Liver (tissue), 9 donors: ENCODE data around the gene TOR3A. TPM values are rescaled to one million over a fixed set of nuclear protein-coding genes. Genes with fewer than 3 reads are reported as not detected.
A peak's percentile ranks its signal among the peaks of the same experiment; 100 is the strongest.
"Not testable (repeated sequence)": the region's sequence is repeated elsewhere in the genome, so short reads cannot be mapped to it uniquely, and the experiment has no call there.

Experiments used
- DNase-seq: peaks from one replicate; pipeline ENCODE4 v3.0.0-alpha.2; 2017; ENCODE audit warnings: low spot score
- H3K27ac ChIP-seq, 2 donors: one replicate each; pipeline ENCODE4 v1.7.0; 2013; ENCODE audit warnings: inconsistent platforms in 2 of 2, low read length in 2 of 2, control low read depth in 1 of 2, low read depth in 1 of 2, mild to moderate bottlenecking in 1 of 2
- H3K27me3 ChIP-seq, 4 donors: one replicate each; pipeline versions ENCODE4 v1.6.1 to v1.7.0; 2013; ENCODE audit warnings: low read length in 3 of 4, inconsistent platforms in 1 of 4, mild to moderate bottlenecking in 1 of 4, moderate library complexity in 1 of 4; ENCODE audit not compliant: control insufficient read depth in 4 of 4, insufficient read depth in 4 of 4
- H3K36me3 ChIP-seq, 4 donors: one replicate each; pipeline versions ENCODE4 v1.6.1 to v1.7.0; 2013; ENCODE audit warnings: low read length in 3 of 4, mild to moderate bottlenecking in 3 of 4, low read depth in 1 of 4, moderate library complexity in 1 of 4; ENCODE audit not compliant: control insufficient read depth in 4 of 4, insufficient read depth in 3 of 4
- H3K4me1 ChIP-seq, 4 donors: one replicate each; pipeline versions ENCODE4 v1.6.1 to v1.7.0; 2013; ENCODE audit warnings: low read length in 3 of 4, mild to moderate bottlenecking in 3 of 4, moderate library complexity in 1 of 4; ENCODE audit not compliant: control insufficient read depth in 4 of 4, insufficient read depth in 4 of 4
- H3K4me3 ChIP-seq, 3 donors: one replicate each; pipeline versions ENCODE4 v1.6.1 to v1.7.0; 2013; ENCODE audit warnings: low read length in 3 of 3, control low read depth in 1 of 3, low read depth in 1 of 3, mild to moderate bottlenecking in 1 of 3
- H3K9ac ChIP-seq, 2 donors: one replicate each; pipeline ENCODE4 v1.7.0; 2013; ENCODE audit warnings: low read length in 2 of 2, mild to moderate bottlenecking in 2 of 2, moderate library complexity in 2 of 2, control low read depth in 1 of 2, low read depth in 1 of 2
- H3K9me3 ChIP-seq, 4 donors: one replicate each; pipeline versions ENCODE4 v1.6.1 to v1.7.0; 2013; ENCODE audit warnings: low read length in 3 of 4; ENCODE audit not compliant: control insufficient read depth in 4 of 4
- ATF3 ChIP-seq: IDR thresholded peaks from 2 replicates; pipeline ENCODE4 v1.6.1; 2016; ENCODE audit warnings: antibody characterized with exemption
- GABPA ChIP-seq, 2 donors: IDR thresholded peaks in 1 of 2; conservative IDR thresholded peaks in 1 of 2; 2 replicates each; pipeline ENCODE4 v1.6.1; 2016; ENCODE audit warnings: antibody characterized with exemption in 2 of 2, mild to moderate bottlenecking in 1 of 2, moderate library complexity in 1 of 2
- MAX ChIP-seq: IDR thresholded peaks from 2 replicates; pipeline ENCODE4 v1.6.1; 2016; ENCODE audit warnings: antibody characterized with exemption
- RAD21 ChIP-seq, 2 donors: IDR thresholded peaks; 2 replicates each; pipeline ENCODE4 v1.6.1; 2016; ENCODE audit warnings: antibody characterized with exemption in 2 of 2, mild to moderate bottlenecking in 2 of 2
- RXRA ChIP-seq, 2 donors: IDR thresholded peaks; 2 replicates each; pipeline ENCODE4 v1.6.1; 2017 to 2018; ENCODE audit warnings: antibody characterized with exemption in 2 of 2, mild to moderate bottlenecking in 1 of 2
- TAF1 ChIP-seq: conservative IDR thresholded peaks from 2 replicates; pipeline ENCODE4 v1.6.1; 2016; ENCODE audit warnings: antibody characterized with exemption, mild to moderate bottlenecking
- WGBS: extraction: QIAGEN DNeasy Blood & Tissue Kit; methylation state at CpG from one replicate; pipeline ENCODE4 v1.1.7; 2013; 5-methylcytosine and 5-hydroxymethylcytosine counted together
- polyA plus RNA-seq, 2 donors: library from polyadenylated mRNA; stranded (reverse) in 1 of 2; unstranded in 1 of 2; fragments of 200-250 nt in 1 of 2; fragments of >200 nt in 1 of 2; fragmentation: Nextera tagmentation in 1 of 2; extraction: Ambion mirVana in 1 of 2; gene quantifications; one replicate each; pipeline versions ENCODE4 v1.2.1 to v1.2.3, GENCODE V29; 2013 to 2015
- total RNA-seq, 2 donors: library from RNA; depleted of rRNA; stranded (reverse); fragments of >200 nt; gene quantifications; one replicate each; pipeline ENCODE4 v1.2.3, GENCODE V29; 2014
- donor health status: healthy.
- donor health status: healthy.
- donor health status: healthy.
- donor health status: healthy.
- donor health status: healthy.

TOR3A gene
- total and polyA plus RNA-seq, 4 donors, result 14.3 to 31.0 (median 23.5) TPM

- Histone ChIP-seq H3K36me3 (no peaks in the 10 kb centered on the region), H3K4me3 (peak overlapping the region; percentile 0 to 29 (median 18)), H3K4me1 (peaks cover 6 to 17% (median 11%) of the 10 kb centered on the region in 4 donors), H3K9me3 (no peaks in the 10 kb centered on the region), H3K27ac (peak overlapping the region; percentile 67 to 90), H3K27me3 (no peaks in the 10 kb centered on the region), H3K9ac (peak overlapping the region in 1 of 2 donors; percentile 39)
- 69% methylated on average over 10 of the region's 10 CpGs for WGBS
- no peak for DNase-seq
- TF ChIP-seq RXRA (IDR thresholded peaks at IDR 0.05) (no peak), RAD21 (IDR thresholded peaks at IDR 0.05) (peak in 1 of 2 donors; percentile 9), TAF1 (no peak), MAX (peak; percentile 64)
These were observed 48.0 kb downstream of the TOR3A start for GRCh38 chr1:179129702-179130473.

GRCh38 chr1:179135168-179135567 is 53.3 kb downstream of the TOR3A start:
- not testable (repeated sequence) for H3K9ac ChIP-seq, H3K27ac ChIP-seq, H3K4me3 ChIP-seq, H3K36me3 ChIP-seq, H3K9me3 ChIP-seq, H3K4me1 ChIP-seq, DNase-seq, H3K27me3 ChIP-seq
- 93% methylated on average over 20 of the region's 27 CpGs for WGBS

- not testable (repeated sequence) for H3K27ac ChIP-seq, H3K36me3 ChIP-seq, H3K27me3 ChIP-seq, H3K4me3 ChIP-seq, DNase-seq, H3K9ac ChIP-seq, H3K4me1 ChIP-seq, H3K9me3 ChIP-seq
- 97% methylated on average over 20 of the region's 28 CpGs for WGBS
These were observed 53.8 kb downstream of the TOR3A start for GRCh38 chr1:179135707-179136106.

GRCh38 chr1:179137617-179138255 is 55.9 kb downstream of the TOR3A start:
- no peaks in the 10 kb centered on the region for H3K36me3 ChIP-seq
- 63% methylated on average over 5 of the region's 5 CpGs for WGBS
- H3K9me3 ChIP-seq, result no peaks in the 10 kb centered on the region
- no peak overlapping the region for H3K4me3 ChIP-seq
- DNase-seq, result no peak
- H3K27me3 ChIP-seq, result no peaks in the 10 kb centered on the region
- no peak overlapping the region for H3K9ac ChIP-seq
- no peak for TF ChIP-seq GABPA (IDR thresholded peaks at IDR 0.05 in 1 of 2, conservative IDR thresholded peaks at IDR 0.05 in 1 of 2)
- peak; percentile 50 for TF ChIP-seq ATF3
- TF ChIP-seq RAD21 (IDR thresholded peaks at IDR 0.05), result peak in 1 of 2 donors; percentile 18
- H3K4me1 ChIP-seq, result peaks cover 3 to 9% (median 6%) of the 10 kb centered on the region in 4 donors
- H3K27ac ChIP-seq, result peak overlapping the region in 1 of 2 donors; percentile 14

GRCh38 chr1:179138755-179139154 is 56.9 kb downstream of the TOR3A start:
- 99% methylated on average over 21 of the region's 21 CpGs for WGBS

More at GRCh38 chr1:179138755-179139154, 56.9 kb downstream of the TOR3A start:
- DNase-seq, H3K27ac ChIP-seq, H3K36me3 ChIP-seq, H3K4me3 ChIP-seq, H3K9ac ChIP-seq, H3K27me3 ChIP-seq, H3K4me1 ChIP-seq, H3K9me3 ChIP-seq: not testable (repeated sequence)
